Uterus (tissue), 4 donors: ENCODE measurements around the gene RER1. TPM values are rescaled to one million over a fixed set of nuclear protein-coding genes. Genes with fewer than 3 reads are reported as not detected.

Experiments
- DNase-seq, 2 donors: peaks; one replicate each; pipeline ENCODE4 v3.0.0-alpha.2; 2019 to 2020
- H3K27ac ChIP-seq, 2 donors: fragments of 200-600 bp; sonication (generic); 1 replicate in 1 of 2; 2 replicates in 1 of 2; pipeline ENCODE4 v1.5.1; 2016 to 2018
- H3K27me3 ChIP-seq, 2 donors: fragments of 200-600 bp; sonication (generic); one replicate each; pipeline ENCODE4 v1.5.1; 2018 to 2019; ENCODE audit warnings: control low read depth in 1 of 2
- H3K36me3 ChIP-seq, 2 donors: fragments of 200-600 bp; sonication (generic); one replicate each; pipeline ENCODE4 v1.5.1; 2019; ENCODE audit warnings: control low read depth in 1 of 2
- H3K4me1 ChIP-seq, 2 donors: fragments of 200-600 bp; sonication (generic); one replicate each; pipeline ENCODE4 v1.5.1; 2018 to 2019; ENCODE audit warnings: control low read depth in 1 of 2
- H3K4me3 ChIP-seq, 2 donors: fragments of 200-600 bp; sonication (generic); 1 replicate in 1 of 2; 2 replicates in 1 of 2; pipeline ENCODE4 v1.5.1; 2018 to 2019; ENCODE audit warnings: mild to moderate bottlenecking in 1 of 2
- H3K9me3 ChIP-seq, 2 donors: fragments of 200-600 bp; sonication (generic); one replicate each; pipeline ENCODE4 v1.5.1; 2019; ENCODE audit warnings: control low read depth in 1 of 2
- POLR2A ChIP-seq, 2 donors: fragments of 450-650 bp; IDR thresholded peaks; one replicate each; pipeline ENCODE4 v1.6.1; 2016; ENCODE audit warnings: antibody characterized with exemption in 2 of 2, mild to moderate bottlenecking in 1 of 2, moderate library complexity in 1 of 2
- intact Hi-C: fragments of 100-400 bp; cut with DNase I; formaldehyde crosslinking; loops from one replicate; pipeline ENCODE4 v1.15.1; 2023; ENCODE audit warnings: low total_unique reads
- total RNA-seq, 4 donors: library from RNA; depleted of rRNA in 3 of 4; stranded (reverse); fragments of >200 nt in 3 of 4; gene quantifications; one replicate each; pipeline versions ENCODE4 v1.1.0 to v1.2.4, GENCODE V29; 2014 to 2023
- TF ChIP-seq, protein P1 (sequence below), 4 experiments: fragments of 200-600 bp in 2 of 4; fragments of 450-650 bp in 2 of 4; sonication (generic) in 2 of 4; IDR thresholded peaks; one replicate each; pipeline ENCODE4 v1.5.1; 2016 to 2019; ENCODE audit warnings: antibody characterized with exemption in 4 of 4, mild to moderate bottlenecking in 2 of 4, moderate library complexity in 1 of 4
- donor health status: DM: yes; HTN: yes; CAD: no.

The RER1 gene
- total RNA-seq, 4 donors from 2014 or later: 34.1 to 105 (median 57.3) TPM

DNA sequence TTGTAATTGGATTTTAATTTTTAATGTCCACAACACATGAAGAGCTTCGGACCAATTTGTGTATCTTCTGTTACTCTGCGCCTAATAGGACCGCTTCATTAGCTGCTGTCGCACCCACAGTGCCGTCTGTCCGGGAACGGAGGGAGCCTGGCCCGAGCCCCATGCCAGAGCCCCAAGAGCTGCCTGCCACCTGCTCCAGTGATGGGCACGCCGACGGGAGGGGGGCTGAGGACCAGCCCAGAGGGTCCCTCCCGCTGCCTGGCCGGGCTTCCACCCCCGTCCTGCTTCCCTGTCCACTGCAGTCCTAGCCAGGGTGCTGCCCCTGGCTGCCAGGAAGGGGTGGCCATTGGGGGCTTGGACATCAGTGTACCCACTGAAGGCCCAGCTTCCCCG, 54.2 kb downstream of the RER1 start:
- Histone ChIP-seq H3K4me3 (no peak overlapping the region), H3K27me3 (peaks cover 5% of the 10 kb centered on the region in 2 donors), H3K27ac (no peak overlapping the region), H3K4me1 (peaks cover 0 to 8% of the 10 kb centered on the region in 2 donors), H3K9me3 (no peaks in the 10 kb centered on the region), H3K36me3 (no peaks in the 10 kb centered on the region)
- intact Hi-C loops: no loop called here
- TF ChIP-seq, protein P1, sequence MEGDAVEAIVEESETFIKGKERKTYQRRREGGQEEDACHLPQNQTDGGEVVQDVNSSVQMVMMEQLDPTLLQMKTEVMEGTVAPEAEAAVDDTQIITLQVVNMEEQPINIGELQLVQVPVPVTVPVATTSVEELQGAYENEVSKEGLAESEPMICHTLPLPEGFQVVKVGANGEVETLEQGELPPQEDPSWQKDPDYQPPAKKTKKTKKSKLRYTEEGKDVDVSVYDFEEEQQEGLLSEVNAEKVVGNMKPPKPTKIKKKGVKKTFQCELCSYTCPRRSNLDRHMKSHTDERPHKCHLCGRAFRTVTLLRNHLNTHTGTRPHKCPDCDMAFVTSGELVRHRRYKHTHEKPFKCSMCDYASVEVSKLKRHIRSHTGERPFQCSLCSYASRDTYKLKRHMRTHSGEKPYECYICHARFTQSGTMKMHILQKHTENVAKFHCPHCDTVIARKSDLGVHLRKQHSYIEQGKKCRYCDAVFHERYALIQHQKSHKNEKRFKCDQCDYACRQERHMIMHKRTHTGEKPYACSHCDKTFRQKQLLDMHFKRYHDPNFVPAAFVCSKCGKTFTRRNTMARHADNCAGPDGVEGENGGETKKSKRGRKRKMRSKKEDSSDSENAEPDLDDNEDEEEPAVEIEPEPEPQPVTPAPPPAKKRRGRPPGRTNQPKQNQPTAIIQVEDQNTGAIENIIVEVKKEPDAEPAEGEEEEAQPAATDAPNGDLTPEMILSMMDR (IDR thresholded peaks at IDR 0.05): no peak
- no peak for DNase-seq

DNA sequence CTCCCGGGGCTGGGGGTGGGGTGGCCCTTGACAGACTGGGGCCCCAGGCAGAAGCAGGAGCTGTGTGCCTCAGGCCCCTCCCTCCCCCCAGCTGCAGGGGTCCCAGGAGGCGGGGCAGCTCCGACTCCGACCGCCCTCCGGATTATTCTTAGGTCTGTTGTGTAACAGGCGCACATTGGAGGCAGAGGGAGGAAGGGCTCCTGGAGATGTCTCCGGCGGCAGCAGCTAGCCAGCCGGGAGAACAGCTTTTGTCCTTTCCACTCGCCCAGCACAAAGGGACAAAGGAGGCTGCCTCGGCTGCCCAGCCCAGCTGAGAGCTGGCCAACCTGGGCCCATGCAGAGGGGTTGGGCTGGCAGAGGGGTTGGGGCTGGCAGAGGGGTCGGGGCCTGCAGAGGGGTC, 54.8 kb downstream of the RER1 start:
- no peaks in the 10 kb centered on the region for H3K9me3 ChIP-seq

DNA sequence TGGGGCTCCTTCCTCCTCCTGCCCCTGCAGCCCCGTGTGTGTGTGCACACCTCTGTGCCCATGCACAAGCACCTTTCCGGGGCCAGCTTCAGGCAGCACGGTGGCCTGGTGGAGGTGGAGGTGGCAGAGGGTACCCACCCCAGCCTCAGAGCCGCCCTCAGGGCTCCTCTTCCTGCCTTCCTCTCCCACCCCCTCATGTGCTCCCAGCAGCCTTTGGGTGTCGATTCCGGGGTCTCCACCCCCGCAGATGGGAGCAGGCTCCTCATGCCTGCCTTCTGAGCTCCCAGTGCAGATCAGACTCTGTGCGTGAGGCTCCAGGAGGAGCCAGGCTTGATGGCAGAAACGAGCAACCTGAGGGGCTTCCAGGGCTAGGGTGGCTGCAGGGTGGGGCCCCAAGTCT, 55.2 kb downstream of the RER1 start:
- Histone ChIP-seq H3K4me3 (no peak overlapping the region), H3K4me1 (peaks cover 0 to 8% of the 10 kb centered on the region in 2 donors), H3K27me3 (peaks cover 5% of the 10 kb centered on the region in 2 donors), H3K9me3 (no peaks in the 10 kb centered on the region), H3K27ac (no peak overlapping the region), H3K36me3 (no peaks in the 10 kb centered on the region)
- intact Hi-C loops: no loop called here
- TF ChIP-seq POLR2A (IDR thresholded peaks at IDR 0.05): no peak
- TF ChIP-seq, protein P1 (IDR thresholded peaks at IDR 0.05): no peak
- no peak for DNase-seq

More for the DNA sequence above, 54.8 kb downstream of the RER1 start:
- no peaks in the 10 kb centered on the region for H3K36me3 ChIP-seq
- peaks cover 5% of the 10 kb centered on the region in 2 donors for H3K27me3 ChIP-seq
- H3K4me3 ChIP-seq: no peak overlapping the region
- DNase-seq: no peak
- H3K27ac ChIP-seq: no peak overlapping the region
- TF ChIP-seq POLR2A (IDR thresholded peaks at IDR 0.05): no peak
- TF ChIP-seq, protein P1 (IDR thresholded peaks at IDR 0.05): no peak
- intact Hi-C loops: no loop called here
- H3K4me1 ChIP-seq: peaks cover 0 to 8% of the 10 kb centered on the region in 2 donors

DNA sequence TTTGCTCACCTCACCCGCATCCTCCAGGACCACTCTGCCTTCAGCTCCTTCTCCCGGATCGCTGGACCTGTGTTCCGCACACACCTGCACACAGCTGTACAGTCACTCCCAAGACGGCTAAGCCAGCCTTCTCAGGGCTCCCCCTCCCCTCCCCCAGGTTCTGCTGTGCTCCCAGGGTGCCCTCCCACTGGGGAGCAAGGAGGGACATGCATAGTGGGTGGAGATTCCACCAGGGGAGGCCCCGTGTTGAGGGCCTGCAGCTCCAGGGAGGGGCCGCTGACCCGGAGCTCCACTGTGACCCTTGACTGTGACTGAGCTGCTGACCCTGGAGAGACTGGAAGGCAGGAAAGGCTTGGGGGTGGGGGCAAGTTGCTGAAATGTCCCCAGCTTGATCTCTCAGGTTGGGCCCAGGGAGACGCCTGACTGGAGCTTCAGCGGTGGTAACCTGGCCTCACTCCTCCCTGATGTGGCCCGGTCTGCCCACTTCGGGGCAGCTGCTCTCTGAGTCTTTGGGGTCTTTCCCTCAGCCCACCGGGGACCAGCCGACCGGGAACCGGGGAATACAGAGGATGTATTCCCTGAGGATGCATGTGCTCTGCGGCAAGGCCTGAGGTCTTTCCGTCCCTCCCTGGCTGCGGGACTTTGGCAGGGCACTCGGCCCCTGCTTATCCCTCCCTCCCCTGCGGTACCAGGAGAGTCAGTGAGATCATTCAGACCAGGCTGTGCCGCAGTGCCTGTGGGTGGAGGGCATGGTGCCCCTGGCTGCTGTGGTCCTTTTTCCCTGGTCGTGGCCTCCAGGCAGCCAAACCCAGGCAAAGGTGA, 55.8 kb downstream of the RER1 start:
- Histone ChIP-seq H3K27ac (no peak overlapping the region), H3K4me1 (peaks cover 0 to 8% of the 10 kb centered on the region in 2 donors), H3K36me3 (no peaks in the 10 kb centered on the region), H3K4me3 (no peak overlapping the region), H3K27me3 (peaks cover 5% of the 10 kb centered on the region in 2 donors), H3K9me3 (no peaks in the 10 kb centered on the region)
- intact Hi-C loops: no loop called here
- no peak for TF ChIP-seq POLR2A (IDR thresholded peaks at IDR 0.05)
- TF ChIP-seq, protein P1 (IDR thresholded peaks at IDR 0.05): no peak
- no peak for DNase-seq

DNA sequence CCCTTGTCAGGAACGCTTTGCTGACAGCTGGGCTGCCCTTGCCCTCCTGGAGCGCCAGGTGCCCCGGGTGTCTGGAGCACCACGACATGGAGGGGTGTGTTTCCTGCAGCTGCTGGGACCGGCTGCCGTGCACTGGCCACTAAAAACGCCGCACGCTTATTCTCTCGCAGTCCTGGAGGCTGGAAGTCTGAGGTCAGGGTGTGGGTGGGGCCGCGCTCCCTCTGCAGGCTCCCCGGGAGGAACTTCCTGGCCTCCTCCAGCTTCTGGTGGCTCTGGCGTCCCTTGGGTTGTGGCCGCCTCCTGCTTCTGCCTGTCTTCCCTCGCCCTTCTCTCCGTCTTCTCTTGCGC, 56.4 kb downstream of the RER1 start:
- TF ChIP-seq, protein P1 (IDR thresholded peaks at IDR 0.05): no peak
- intact Hi-C loops: no loop called here
- no peaks in the 10 kb centered on the region for H3K9me3 ChIP-seq
- no peaks in the 10 kb centered on the region for H3K36me3 ChIP-seq
- H3K27me3 ChIP-seq: peaks cover 2 to 5% of the 10 kb centered on the region in 2 donors
- H3K4me3 ChIP-seq: no peak overlapping the region
- no peak for DNase-seq
- peaks cover 0 to 8% of the 10 kb centered on the region in 2 donors for H3K4me1 ChIP-seq
- H3K27ac ChIP-seq: no peak overlapping the region
